IMR-90 (cell line): ENCODE results near the gene DHX15. TPM values are rescaled to one million over a fixed set of nuclear protein-coding genes. Genes with fewer than 3 reads are reported as not detected.

Experiments used
- ATAC-seq: fragments of 200-7000 bp; cut with Tn5 transposase; 2 replicates; pipeline ENCODE4 v1.9.1; 2020; ENCODE audit warnings: low read depth, mild to moderate bottlenecking, moderate library complexity
- BruUV-seq: library from RNA; stranded (reverse); fragments of 400-500 nt; replicated peaks from 2 replicates; lab custom pipeline; 2021; lab: Mats Ljungman, UMichigan
- CTCF ChIA-PET: fragments of 300-600 bp; formaldehyde crosslinking; extraction: SDS; loops from one replicate; lab custom pipeline; 2021; ENCODE audit warnings: antibody characterized with exemption; lab: Yijun Ruan, JAX
- POLR2A ChIA-PET: fragments of 300-600 bp; sonication (Branson Sonifier 250); formaldehyde crosslinking; loops from one replicate; lab custom pipeline; 2022; ENCODE audit warnings: antibody characterized with exemption; ENCODE audit not compliant: unreplicated experiment; lab: Charles Lee
- DNase-seq: peaks from one replicate; pipeline ENCODE4 v3.0.0; 2013
- H2AFZ ChIP-seq: replicated peaks from 2 replicates; pipeline ENCODE3; 2013; ENCODE audit warnings: low read length, mild to moderate bottlenecking; ENCODE audit not compliant: poor library complexity
- H2AK5ac ChIP-seq: 2 replicates; pipeline ENCODE4 v1.6.1; 2013; ENCODE audit warnings: low read depth, low read length, inconsistent platforms
- H2AK9ac ChIP-seq: replicated peaks from 2 replicates; pipeline ENCODE3; 2013; ENCODE audit warnings: mild to moderate bottlenecking, low read depth, low read length, moderate library complexity; ENCODE audit not compliant: poor library complexity
- H2BK120ac ChIP-seq: 2 replicates; pipeline ENCODE4 v1.6.1; 2013; ENCODE audit warnings: low read depth, low read length, inconsistent platforms
- H2BK15ac ChIP-seq: 3 replicates; pipeline ENCODE4 v1.6.1; 2013; ENCODE audit warnings: low read depth, low read length, inconsistent platforms
- H2BK20ac ChIP-seq: 2 replicates; pipeline ENCODE4 v1.6.1; 2013; ENCODE audit warnings: low read depth, mild to moderate bottlenecking, inconsistent platforms, low read length, moderate library complexity
- H2BK5ac ChIP-seq: 2 replicates; pipeline ENCODE4 v1.6.1; 2013; ENCODE audit warnings: mild to moderate bottlenecking, low read depth, low read length, inconsistent platforms; ENCODE audit not compliant: poor library complexity, severe bottlenecking
- H3K14ac ChIP-seq: replicated peaks from 2 replicates; pipeline ENCODE4 v1.6.1; 2013; ENCODE audit warnings: low read depth, low read length, inconsistent platforms
- H3K18ac ChIP-seq: 2 replicates; pipeline ENCODE4 v1.6.1; 2013; ENCODE audit warnings: low read depth, low read length, control low read depth
- H3K23ac ChIP-seq: 2 replicates; pipeline ENCODE4 v1.6.1; 2013; ENCODE audit warnings: low read depth, low read length, inconsistent platforms
- H3K27ac ChIP-seq: 2 replicates; pipeline ENCODE4 v1.5.1; 2013; ENCODE audit warnings: mild to moderate bottlenecking, control low read depth, low read length; ENCODE audit not compliant: insufficient read depth
- H3K27me3 ChIP-seq: 2 replicates; pipeline ENCODE4 v1.6.1; 2013; ENCODE audit warnings: low read length; ENCODE audit not compliant: control insufficient read depth, insufficient read depth
- H3K36me3 ChIP-seq: 2 replicates; pipeline ENCODE4 v1.6.1; 2013; ENCODE audit warnings: low read length, mixed read lengths; ENCODE audit not compliant: control insufficient read depth, insufficient read depth
- H3K4ac ChIP-seq: 2 replicates; pipeline ENCODE4 v1.6.1; 2013; ENCODE audit warnings: low read depth, low read length, inconsistent platforms
- H3K4me1 ChIP-seq: 2 replicates; pipeline ENCODE4 v1.6.1; 2013; ENCODE audit warnings: low read length, mixed read lengths; ENCODE audit not compliant: control insufficient read depth, insufficient read depth
- H3K4me2 ChIP-seq: 2 replicates; pipeline ENCODE4 v1.6.1; 2013; ENCODE audit warnings: low read depth, mild to moderate bottlenecking, control low read depth, low read length, moderate library complexity
- H3K4me3 ChIP-seq: 2 replicates; pipeline ENCODE4 v1.5.1; 2013; ENCODE audit warnings: low read depth, mild to moderate bottlenecking, control low read depth, low read length, moderate library complexity; ENCODE audit not compliant: insufficient read depth
- H3K56ac ChIP-seq: 2 replicates; pipeline ENCODE4 v1.6.1; 2013; ENCODE audit warnings: low read length, inconsistent platforms; ENCODE audit not compliant: insufficient read depth; ENCODE audit errors: extremely low read depth
- H3K79me1 ChIP-seq, 2 experiments: 2 replicates each; pipeline ENCODE4 v1.6.1; 2013; ENCODE audit warnings: low read length in 2 of 2, inconsistent platforms in 1 of 2, low read depth in 1 of 2
- H3K9ac ChIP-seq: 2 replicates; pipeline ENCODE4 v1.6.1; 2013; ENCODE audit warnings: low read depth, low read length, control low read depth
- H3K9me1 ChIP-seq: 2 replicates; pipeline ENCODE4 v1.6.1; 2013; ENCODE audit warnings: low read length, inconsistent platforms; ENCODE audit not compliant: insufficient read depth
- H3K9me3 ChIP-seq: 2 replicates; pipeline ENCODE4 v1.6.1; 2013; ENCODE audit warnings: low read length; ENCODE audit not compliant: control insufficient read depth, insufficient read depth
- H4K20me1 ChIP-seq: 2 replicates; pipeline ENCODE4 v1.6.1; 2013; ENCODE audit warnings: low read length, inconsistent platforms; ENCODE audit not compliant: insufficient read depth
- H4K5ac ChIP-seq: 2 replicates; pipeline ENCODE4 v1.6.1; 2013; ENCODE audit warnings: mild to moderate bottlenecking, low read depth, low read length, control low read depth
- H4K8ac ChIP-seq, 2 experiments: 2 replicates each; pipeline ENCODE4 v1.6.1; 2013; ENCODE audit warnings: low read depth in 2 of 2, low read length in 2 of 2, control low read depth in 1 of 2, inconsistent platforms in 1 of 2
- H4K91ac ChIP-seq: 2 replicates; pipeline ENCODE4 v1.6.1; 2013; ENCODE audit warnings: low read depth, low read length, inconsistent platforms; ENCODE audit not compliant: insufficient read depth
- BHLHE40 ChIP-seq: fragments of 150-350 bp; IDR thresholded peaks from 2 replicates; pipeline ENCODE4 v1.6.1; 2016; ENCODE audit warnings: mild to moderate bottlenecking, low read depth, low read length
- CEBPB ChIP-seq: IDR thresholded peaks from 2 replicates; pipeline ENCODE4 v1.6.1; 2012; ENCODE audit warnings: low read depth, low read length, improper control_type of control experiment
- CHD1 ChIP-seq: IDR thresholded peaks from 2 replicates; pipeline ENCODE4 v1.6.1; 2012; ENCODE audit warnings: low read depth, low read length, improper control_type of control experiment
- CTCF ChIP-seq: conservative IDR thresholded peaks from 2 replicates; pipeline ENCODE4 v1.5.1; 2012; ENCODE audit warnings: mild to moderate bottlenecking, low read depth, low read length, improper control_type of control experiment
- ELK1 ChIP-seq: fragments of 150-350 bp; IDR thresholded peaks from 2 replicates; pipeline ENCODE4 v1.6.1; 2016; ENCODE audit warnings: low read depth, mild to moderate bottlenecking, low read length, moderate library complexity, borderline replicate concordance
- FOS ChIP-seq: fragments of 150-350 bp; IDR thresholded peaks from 2 replicates; pipeline ENCODE4 v1.6.1; 2016; ENCODE audit warnings: low read depth, low read length
- MAFK ChIP-seq: IDR thresholded peaks from 2 replicates; pipeline ENCODE4 v1.6.1; 2012; ENCODE audit warnings: low read depth, low read length, improper control_type of control experiment
- MAZ ChIP-seq: IDR thresholded peaks from 2 replicates; pipeline ENCODE4 v1.6.1; 2012; ENCODE audit warnings: low read depth, mild to moderate bottlenecking, low read length, improper control_type of control experiment, moderate library complexity, borderline replicate concordance
- MXI1 ChIP-seq: IDR thresholded peaks from 2 replicates; pipeline ENCODE4 v1.6.1; 2012; ENCODE audit warnings: low read depth, mild to moderate bottlenecking, low read length, moderate library complexity, borderline replicate concordance
- NFE2L2 ChIP-seq: fragments of 150-350 bp; IDR thresholded peaks from 2 replicates; pipeline ENCODE4 v1.6.1; 2016; ENCODE audit warnings: low read depth, mild to moderate bottlenecking, low read length
- POLR2A ChIP-seq: IDR thresholded peaks from 2 replicates; pipeline ENCODE4 v1.6.1; 2012; ENCODE audit warnings: mild to moderate bottlenecking, low read depth, low read length
- RAD21 ChIP-seq: IDR thresholded peaks from 2 replicates; pipeline ENCODE4 v1.6.1; 2012; ENCODE audit warnings: low read length, improper control_type of control experiment
- RCOR1 ChIP-seq: IDR thresholded peaks from 2 replicates; pipeline ENCODE4 v1.6.1; 2012; ENCODE audit warnings: mild to moderate bottlenecking, low read length, improper control_type of control experiment; ENCODE audit not compliant: insufficient replicate concordance
- RFX5 ChIP-seq: IDR thresholded peaks from 2 replicates; pipeline ENCODE4 v1.8.0; 2012; ENCODE audit warnings: low read depth, mild to moderate bottlenecking, low read length, moderate library complexity
- SMC3 ChIP-seq: fragments of 150-350 bp; IDR thresholded peaks from 2 replicates; pipeline ENCODE4 v1.6.1; 2016; ENCODE audit warnings: low read depth, mild to moderate bottlenecking, antibody characterized with exemption, low read length, moderate library complexity
- USF2 ChIP-seq: fragments of 150-350 bp; IDR thresholded peaks from 2 replicates; pipeline ENCODE4 v1.6.1; 2017; ENCODE audit warnings: mild to moderate bottlenecking, antibody characterized with exemption, low read length, low read depth
- WGBS, 2 experiments: methylation state at CpG; one replicate each; pipeline versions ENCODE4 v1.1.5 to v1.1.7; 2013; ENCODE audit warnings: missing lambda C conversion rate in 2 of 2; ENCODE audit not compliant: insufficient read length in 1 of 2; ENCODE audit errors: extremely low coverage in 2 of 2; 5-methylcytosine and 5-hydroxymethylcytosine counted together
- dilution Hi-C: fragments of 300-500 bp; cut with HindIII; formaldehyde crosslinking; loops from one replicate; pipeline ENCODE4 v1.14.3; 2018; ENCODE audit warnings: low sequenced_read_pairs; ENCODE audit not compliant: unreplicated experiment
- in situ Hi-C: fragments of 300-500 bp; cut with MboI; formaldehyde crosslinking; loops from 3 replicates; pipeline ENCODE4 v1.14.3; 2019; ENCODE audit warnings: low sequenced_read_pairs, inconsistent platforms, mixed read lengths
- intact Hi-C: fragments of 100-400 bp; cut with micrococcal nuclease; formaldehyde crosslinking; loops from 2 replicates; pipeline ENCODE4 v1.10.0; 2022
- polyA plus RNA-seq, 3 experiments: library from polyadenylated mRNA; depleted of rRNA; stranded (reverse); fragments of >200 nt; gene quantifications; 2 replicates each; pipeline ENCODE4 v1.2.3, GENCODE V29; 2012; ENCODE audit warnings: low replicate concordance in 1 of 3
- total RNA-seq: library from RNA; depleted of rRNA; stranded (reverse); fragments of >200 nt; gene quantifications from 2 replicates; pipeline ENCODE4 v1.2.3, GENCODE V29; 2012

The DHX15 gene
- total and polyA plus RNA-seq, 2 of the 4 experiments (the other 2 are of a cell fraction), result 97.9 to 172 TPM

GRCh38 chr4:24570574-24571236 is 13.6 kb downstream of the DHX15 start:
- intact Hi-C loops, result no loop called here

More at GRCh38 chr4:24570574-24571236, 13.6 kb downstream of the DHX15 start:
- no TSS peak for BruUV-seq
- Histone ChIP-seq H3K4me3 (no peak overlapping the region), H3K27me3 (no peaks in the 10 kb centered on the region), H3K56ac (no peak overlapping the region), H3K4ac (no peak overlapping the region), H3K9me1 (peaks cover 9% of the 10 kb centered on the region), H3K27ac (no peak overlapping the region), H4K91ac (no peak overlapping the region), H4K8ac (no peak overlapping the region), H2BK20ac (no peak overlapping the region), H2BK120ac (no peak overlapping the region), H2BK5ac (no peak overlapping the region), H4K5ac (no peak overlapping the region), H2BK15ac (no peak overlapping the region), H3K4me2 (no peak overlapping the region), H2AK5ac (no peak overlapping the region), H4K20me1 (peaks cover 84% of the 10 kb centered on the region), H3K14ac (no peak overlapping the region), H3K4me1 (peaks cover under 1% of the 10 kb centered on the region; the same call in 1 of the 2 replicates), H3K79me1 (peaks cover 10 to 36% of the 10 kb centered on the region in 2 experiments; a peak in 3 of 4 replicates), H2AFZ (no peak overlapping the region), H3K23ac (no peak overlapping the region), H3K9ac (no peak overlapping the region), H3K9me3 (no peaks in the 10 kb centered on the region), H3K18ac (no peak overlapping the region), H2AK9ac (no peak overlapping the region), H3K36me3 (peaks cover 30% of the 10 kb centered on the region)
- in situ Hi-C loops, result no loop called here
- dilution Hi-C loops, result no loop called here
- TF ChIP-seq USF2 (no peak), RFX5 (no peak), SMC3 (no peak), MAFK (no peak), MAZ (no peak), RAD21 (no peak), POLR2A (no peak), CEBPB (no peak), BHLHE40 (no peak), ELK1 (no peak), CTCF (no peak), FOS (no peak), MXI1 (no peak), CHD1 (no peak), NFE2L2 (no peak), RCOR1 (no peak)
- CTCF ChIA-PET, result no interaction called here
- POLR2A ChIA-PET, result no interaction called here
- WGBS, 2 experiments, result 100% methylated on average over 1 of the region's 5 CpGs; no CpG with 5 or more reads in 1 of the 2 experiments
- ATAC-seq (no peak), DNase-seq (no peak)
